Esophagus mucosa (tissue), 1 donor: Measurements from ENCODE around the gene PPM1H. TPM values are rescaled to one million over a fixed set of nuclear protein-coding genes. Genes with fewer than 3 reads are reported as not detected.
"Not testable (repeated sequence)": the region's sequence is repeated elsewhere in the genome, so short reads cannot be mapped to it uniquely, and the experiment has no call there.

Experiments used
- ATAC-seq: fragments of 200-7000 bp; cut with Tn5 transposase; one replicate; pipeline ENCODE4 v1.9.1; 2020
- total RNA-seq: library from RNA; stranded (reverse); gene quantifications from one replicate; pipeline ENCODE4 v1.2.4, GENCODE V29; 2023
- donor health status: DM: yes; HTN: yes; CAD: no.

The PPM1H gene
- total RNA-seq, 1 donor from 2014 or later: 0.56 TPM

- ATAC-seq: no peak
These were observed 258.2 kb downstream of the PPM1H start for GRCh38 chr12:62676521-62677307.

DNA sequence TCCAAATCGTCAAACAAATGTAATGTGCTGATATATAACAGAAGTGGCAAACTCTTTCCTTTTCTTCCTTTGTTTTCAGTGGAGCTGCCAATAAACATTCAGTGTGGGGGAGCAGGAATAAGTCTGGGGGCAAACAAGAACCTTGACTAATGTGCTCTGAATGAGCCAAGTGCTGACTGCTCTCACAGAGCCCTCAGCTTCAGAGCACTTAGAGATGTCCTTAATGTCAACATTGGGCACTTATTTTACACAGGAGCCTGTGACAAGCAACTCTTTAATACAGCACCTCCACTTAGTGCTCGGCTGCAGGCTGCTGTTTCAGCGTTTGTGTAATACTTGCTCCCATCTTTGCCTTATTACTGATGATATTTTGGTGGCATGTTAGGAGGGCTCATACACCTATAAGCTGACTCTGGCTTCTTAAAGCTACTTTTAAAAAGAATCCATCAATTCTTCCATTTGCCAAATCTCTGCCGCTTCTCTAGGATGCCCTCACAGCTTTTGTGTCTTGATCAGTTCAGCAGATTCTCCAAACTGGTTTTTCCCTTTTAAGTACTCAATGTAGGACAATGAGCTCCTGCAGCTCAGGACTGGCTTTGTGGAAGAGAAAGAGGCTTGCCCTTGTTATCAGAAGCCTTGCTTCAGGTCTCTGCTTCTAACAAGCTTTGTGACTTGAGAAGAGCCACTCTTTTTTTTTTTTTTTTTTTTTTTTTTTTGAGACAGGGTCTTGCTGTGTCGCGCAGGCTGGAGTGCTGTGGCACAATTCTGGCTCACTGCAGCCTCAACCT is 261.7 kb downstream of the PPM1H start:
- ATAC-seq: no peak

GRCh38 chr12:62670986-62671720 is 263.8 kb downstream of the PPM1H start:
- no peak for ATAC-seq

- no peak for ATAC-seq
These were observed 266.2 kb downstream of the PPM1H start for GRCh38 chr12:62668782-62669181.

DNA sequence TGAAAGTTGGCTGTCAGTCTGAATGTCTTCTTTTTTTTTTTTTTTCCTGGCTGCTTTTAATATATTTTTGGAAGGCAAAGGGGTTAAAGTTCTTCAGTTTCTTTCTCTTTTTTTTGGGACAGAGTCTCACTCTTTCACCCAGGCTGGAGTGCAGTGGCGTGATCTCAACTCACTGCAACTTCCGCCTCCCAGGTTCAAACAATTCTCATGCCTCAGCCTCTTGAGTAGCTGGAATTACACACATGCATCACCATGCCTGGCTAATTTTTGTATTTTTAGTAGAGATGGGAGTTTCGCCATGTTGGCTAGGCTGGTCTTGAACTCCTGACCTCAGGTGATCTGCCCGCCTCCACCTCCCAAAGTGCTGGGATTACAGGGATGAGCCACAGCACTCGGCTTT is 270.0 kb downstream of the PPM1H start:
- ATAC-seq: not testable (repeated sequence)

GRCh38 chr12:62660756-62661155 is 274.2 kb downstream of the PPM1H start:
- peak; percentile 65 for ATAC-seq

GRCh38 chr12:62659453-62660295 is 275.3 kb downstream of the PPM1H start:
- ATAC-seq: no peak

GRCh38 chr12:62658910-62659309 is 276.0 kb downstream of the PPM1H start:
- ATAC-seq: no peak

- ATAC-seq: no peak
These were observed 277.7 kb downstream of the PPM1H start for GRCh38 chr12:62657363-62657632.

DNA sequence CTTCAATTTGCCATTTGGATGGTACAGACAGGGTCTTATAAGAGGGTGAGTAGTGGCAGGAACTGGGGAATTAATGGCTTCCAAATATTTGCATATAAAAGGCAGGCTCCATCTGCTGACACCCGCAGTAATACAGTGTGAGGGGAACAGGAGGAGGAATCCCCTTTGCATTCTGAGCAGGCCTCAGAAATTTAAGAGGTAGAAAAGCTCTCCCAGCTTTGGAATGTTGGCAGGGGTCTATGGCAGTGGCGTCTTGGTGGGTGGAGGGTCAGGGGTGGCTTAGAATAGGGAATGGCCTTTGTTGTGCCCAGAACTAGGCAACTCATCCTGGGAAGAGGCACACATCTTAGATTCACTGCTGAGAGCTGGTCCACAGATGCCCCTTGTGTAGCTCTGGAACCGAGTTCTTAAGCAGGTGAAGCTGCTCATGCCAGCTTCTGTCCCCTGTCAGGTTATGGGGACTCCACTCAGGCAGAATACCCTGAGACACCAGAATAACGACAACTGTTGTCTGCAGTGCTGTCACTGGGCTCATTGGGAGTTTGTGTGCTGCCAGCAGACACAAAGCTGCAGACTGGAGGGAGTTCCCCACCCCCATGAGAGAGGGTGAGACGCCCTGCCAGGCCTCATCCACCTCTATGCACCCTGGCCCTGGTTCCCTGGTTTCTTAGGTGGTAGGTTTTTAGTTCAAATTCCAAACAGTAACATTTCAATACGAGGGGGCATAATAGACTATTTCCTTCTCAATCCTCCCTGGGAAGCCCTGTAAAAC is 278.2 kb downstream of the PPM1H start:
- ATAC-seq: no peak

DNA sequence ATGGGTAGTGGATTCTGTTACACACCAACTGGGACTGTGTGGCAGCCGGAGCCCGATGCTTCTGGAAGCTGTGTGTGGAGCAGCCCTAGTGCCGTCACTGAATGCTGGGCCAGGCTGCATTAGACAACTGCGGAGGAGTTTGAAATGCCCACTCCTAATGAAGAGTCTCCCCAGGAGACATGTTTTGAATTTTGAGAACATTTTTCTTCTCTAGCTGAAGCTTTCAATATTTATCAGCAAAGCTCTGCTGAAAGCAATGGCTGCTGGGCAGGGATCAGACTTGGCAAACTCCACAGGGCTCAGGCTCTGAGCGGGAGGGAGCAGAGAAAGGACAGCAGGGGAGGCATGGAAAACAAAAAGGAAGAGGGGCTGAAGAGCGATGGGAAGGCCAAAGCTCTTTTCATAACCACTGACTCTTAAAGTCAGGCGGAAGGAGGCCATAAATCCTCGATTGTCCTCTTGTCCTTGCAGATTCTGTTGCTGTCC is 279.2 kb downstream of the PPM1H start:
- ATAC-seq: no peak

DNA sequence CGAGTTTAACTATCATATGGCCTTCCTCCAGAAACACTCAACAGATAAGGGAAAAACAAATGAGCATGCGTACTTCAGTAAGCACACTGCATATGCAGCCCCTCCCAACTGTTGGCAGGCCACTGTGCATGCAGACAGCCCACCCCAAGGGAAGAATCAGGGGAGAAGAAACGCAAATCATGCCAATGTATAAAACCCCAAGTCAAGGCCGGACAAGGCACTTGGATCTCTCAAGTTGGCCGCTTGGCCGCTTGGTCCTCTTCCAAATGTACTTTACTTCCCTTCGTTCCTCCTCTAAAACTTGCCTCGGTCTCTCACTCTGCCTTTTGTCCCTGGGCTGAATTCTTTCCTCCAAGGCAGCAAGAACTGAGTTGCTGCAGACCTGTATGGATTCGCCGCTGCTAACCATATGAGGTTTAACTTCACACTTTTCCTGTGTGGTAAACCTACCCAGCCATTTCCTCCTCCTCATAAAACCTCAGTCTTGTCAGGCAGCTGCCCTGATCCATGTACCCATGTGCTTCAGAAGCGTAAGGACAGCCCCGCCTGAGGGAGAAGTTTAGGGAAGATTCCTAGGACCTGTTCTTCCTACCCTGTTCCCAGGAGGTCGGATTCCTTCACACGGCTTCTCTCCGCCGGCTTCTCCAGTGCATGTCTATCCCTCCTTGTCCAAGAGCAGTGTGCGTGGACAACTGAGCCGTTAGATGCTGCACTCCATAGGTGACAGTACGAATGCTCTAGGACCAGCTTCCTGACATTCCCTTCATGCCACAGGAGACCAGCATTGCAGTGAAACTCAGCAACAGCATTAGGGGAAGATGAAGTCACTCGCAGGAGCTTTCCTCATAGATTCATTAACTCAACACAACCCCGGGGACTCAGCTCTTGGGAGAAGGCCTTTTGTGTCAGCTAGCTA is 280.4 kb downstream of the PPM1H start:
- no peak for ATAC-seq

DNA sequence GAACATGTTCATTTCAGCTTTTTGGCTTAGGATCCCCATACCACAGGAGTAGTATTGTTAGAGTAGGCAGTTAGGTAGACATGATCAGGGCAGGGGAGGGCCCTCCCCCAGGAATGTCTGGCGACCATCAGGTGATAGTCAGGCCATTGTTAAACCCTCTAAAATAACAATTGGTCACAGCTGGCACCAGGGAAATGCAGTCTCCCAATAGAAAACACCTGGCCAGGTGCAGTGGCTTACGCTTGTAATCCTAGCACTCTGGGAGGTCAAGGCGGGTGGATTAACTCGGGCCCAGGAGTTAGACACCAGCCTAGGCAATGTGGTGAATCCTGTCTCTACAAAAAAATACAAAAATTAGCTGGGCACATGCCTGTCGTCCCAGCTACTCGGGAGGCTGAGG is 281.2 kb downstream of the PPM1H start:
- no peak for ATAC-seq

DNA sequence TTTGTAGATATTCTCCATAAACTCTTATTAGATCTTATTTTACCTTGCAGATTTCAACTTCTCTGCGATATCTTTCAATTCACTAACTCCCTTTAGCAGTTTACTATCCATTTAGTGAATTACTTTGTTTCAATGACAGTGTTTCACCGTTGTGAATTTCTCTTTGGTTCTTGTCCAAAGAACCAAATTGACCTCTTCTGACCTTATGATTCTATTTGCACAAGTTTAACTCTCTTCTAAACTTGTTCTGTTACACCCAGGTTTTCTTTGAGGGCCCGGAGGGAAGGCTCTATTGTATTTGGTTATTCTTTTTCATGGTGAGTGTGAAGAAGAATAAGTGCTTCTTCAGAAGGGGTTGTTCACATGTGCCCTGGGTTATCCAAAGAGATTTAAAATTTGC is 281.6 kb downstream of the PPM1H start:
- ATAC-seq: no peak

GRCh38 chr12:62651138-62651537 is 283.8 kb downstream of the PPM1H start:
- ATAC-seq: no peak

GRCh38 chr12:62649412-62650138 is 285.4 kb downstream of the PPM1H start:
- no peak for ATAC-seq

- ATAC-seq: no peak
These were observed 287.4 kb downstream of the PPM1H start for GRCh38 chr12:62647586-62647985.

GRCh38 chr12:62646566-62646965 is 288.4 kb downstream of the PPM1H start:
- ATAC-seq: no peak

DNA sequence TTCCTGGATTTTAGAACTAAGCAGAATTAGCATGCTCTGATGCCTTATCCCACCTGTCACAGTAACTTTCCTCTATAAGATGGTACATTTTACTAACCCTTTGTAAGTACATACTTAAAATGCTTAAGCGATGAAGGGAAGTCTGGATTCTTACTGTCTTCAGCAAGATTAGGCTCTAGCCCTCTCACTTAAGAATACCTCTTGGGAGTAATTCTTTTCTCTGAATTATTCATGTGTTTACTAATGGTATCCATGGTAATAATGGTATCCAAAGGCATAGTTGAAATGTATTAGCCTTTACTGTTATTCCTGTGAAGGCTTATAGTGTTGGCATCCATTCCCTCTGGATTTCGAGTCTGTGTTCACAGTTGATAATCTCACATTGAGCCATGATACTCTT is 291.5 kb downstream of the PPM1H start:
- no peak for ATAC-seq

GRCh38 chr12:62642486-62642885 is 292.5 kb downstream of the PPM1H start:
- ATAC-seq: no peak
